IMR-90 (cell line): ENCODE results near the gene DNAJC30. TPM values are rescaled to one million over a fixed set of nuclear protein-coding genes. Genes with fewer than 3 reads are reported as not detected.

ENCODE experiments used
- ATAC-seq: fragments of 200-7000 bp; cut with Tn5 transposase; 2 replicates; pipeline ENCODE4 v1.9.1; 2020; ENCODE audit warnings: low read depth, mild to moderate bottlenecking, moderate library complexity
- BruUV-seq: library from RNA; stranded (reverse); fragments of 400-500 nt; replicated peaks from 2 replicates; lab custom pipeline; 2021; lab: Mats Ljungman, UMichigan
- CTCF ChIA-PET: fragments of 300-600 bp; formaldehyde crosslinking; extraction: SDS; loops from one replicate; lab custom pipeline; 2021; ENCODE audit warnings: antibody characterized with exemption; lab: Yijun Ruan, JAX
- POLR2A ChIA-PET: fragments of 300-600 bp; sonication (Branson Sonifier 250); formaldehyde crosslinking; loops from one replicate; lab custom pipeline; 2022; ENCODE audit warnings: antibody characterized with exemption; ENCODE audit not compliant: unreplicated experiment; lab: Charles Lee
- DNase-seq: peaks from one replicate; pipeline ENCODE4 v3.0.0; 2013
- H2AFZ ChIP-seq: replicated peaks from 2 replicates; pipeline ENCODE3; 2013; ENCODE audit warnings: low read length, mild to moderate bottlenecking; ENCODE audit not compliant: poor library complexity
- H2AK5ac ChIP-seq: 2 replicates; pipeline ENCODE4 v1.6.1; 2013; ENCODE audit warnings: low read depth, low read length, inconsistent platforms
- H2AK9ac ChIP-seq: replicated peaks from 2 replicates; pipeline ENCODE3; 2013; ENCODE audit warnings: mild to moderate bottlenecking, low read depth, low read length, moderate library complexity; ENCODE audit not compliant: poor library complexity
- H2BK120ac ChIP-seq: 2 replicates; pipeline ENCODE4 v1.6.1; 2013; ENCODE audit warnings: low read depth, low read length, inconsistent platforms
- H2BK15ac ChIP-seq: 3 replicates; pipeline ENCODE4 v1.6.1; 2013; ENCODE audit warnings: low read depth, low read length, inconsistent platforms
- H2BK20ac ChIP-seq: 2 replicates; pipeline ENCODE4 v1.6.1; 2013; ENCODE audit warnings: low read depth, mild to moderate bottlenecking, inconsistent platforms, low read length, moderate library complexity
- H2BK5ac ChIP-seq: 2 replicates; pipeline ENCODE4 v1.6.1; 2013; ENCODE audit warnings: mild to moderate bottlenecking, low read depth, low read length, inconsistent platforms; ENCODE audit not compliant: poor library complexity, severe bottlenecking
- H3K14ac ChIP-seq: replicated peaks from 2 replicates; pipeline ENCODE4 v1.6.1; 2013; ENCODE audit warnings: low read depth, low read length, inconsistent platforms
- H3K18ac ChIP-seq: 2 replicates; pipeline ENCODE4 v1.6.1; 2013; ENCODE audit warnings: low read depth, low read length, control low read depth
- H3K23ac ChIP-seq: 2 replicates; pipeline ENCODE4 v1.6.1; 2013; ENCODE audit warnings: low read depth, low read length, inconsistent platforms
- H3K27ac ChIP-seq: 2 replicates; pipeline ENCODE4 v1.5.1; 2013; ENCODE audit warnings: mild to moderate bottlenecking, control low read depth, low read length; ENCODE audit not compliant: insufficient read depth
- H3K27me3 ChIP-seq: 2 replicates; pipeline ENCODE4 v1.6.1; 2013; ENCODE audit warnings: low read length; ENCODE audit not compliant: control insufficient read depth, insufficient read depth
- H3K36me3 ChIP-seq: 2 replicates; pipeline ENCODE4 v1.6.1; 2013; ENCODE audit warnings: low read length, mixed read lengths; ENCODE audit not compliant: control insufficient read depth, insufficient read depth
- H3K4ac ChIP-seq: 2 replicates; pipeline ENCODE4 v1.6.1; 2013; ENCODE audit warnings: low read depth, low read length, inconsistent platforms
- H3K4me1 ChIP-seq: 2 replicates; pipeline ENCODE4 v1.6.1; 2013; ENCODE audit warnings: low read length, mixed read lengths; ENCODE audit not compliant: control insufficient read depth, insufficient read depth
- H3K4me2 ChIP-seq: 2 replicates; pipeline ENCODE4 v1.6.1; 2013; ENCODE audit warnings: low read depth, mild to moderate bottlenecking, control low read depth, low read length, moderate library complexity
- H3K4me3 ChIP-seq: 2 replicates; pipeline ENCODE4 v1.5.1; 2013; ENCODE audit warnings: low read depth, mild to moderate bottlenecking, control low read depth, low read length, moderate library complexity; ENCODE audit not compliant: insufficient read depth
- H3K56ac ChIP-seq: 2 replicates; pipeline ENCODE4 v1.6.1; 2013; ENCODE audit warnings: low read length, inconsistent platforms; ENCODE audit not compliant: insufficient read depth; ENCODE audit errors: extremely low read depth
- H3K79me1 ChIP-seq, 2 experiments: 2 replicates each; pipeline ENCODE4 v1.6.1; 2013; ENCODE audit warnings: low read length in 2 of 2, inconsistent platforms in 1 of 2, low read depth in 1 of 2
- H3K9ac ChIP-seq: 2 replicates; pipeline ENCODE4 v1.6.1; 2013; ENCODE audit warnings: low read depth, low read length, control low read depth
- H3K9me1 ChIP-seq: 2 replicates; pipeline ENCODE4 v1.6.1; 2013; ENCODE audit warnings: low read length, inconsistent platforms; ENCODE audit not compliant: insufficient read depth
- H3K9me3 ChIP-seq: 2 replicates; pipeline ENCODE4 v1.6.1; 2013; ENCODE audit warnings: low read length; ENCODE audit not compliant: control insufficient read depth, insufficient read depth
- H4K20me1 ChIP-seq: 2 replicates; pipeline ENCODE4 v1.6.1; 2013; ENCODE audit warnings: low read length, inconsistent platforms; ENCODE audit not compliant: insufficient read depth
- H4K5ac ChIP-seq: 2 replicates; pipeline ENCODE4 v1.6.1; 2013; ENCODE audit warnings: mild to moderate bottlenecking, low read depth, low read length, control low read depth
- H4K8ac ChIP-seq, 2 experiments: 2 replicates each; pipeline ENCODE4 v1.6.1; 2013; ENCODE audit warnings: low read depth in 2 of 2, low read length in 2 of 2, control low read depth in 1 of 2, inconsistent platforms in 1 of 2
- H4K91ac ChIP-seq: 2 replicates; pipeline ENCODE4 v1.6.1; 2013; ENCODE audit warnings: low read depth, low read length, inconsistent platforms; ENCODE audit not compliant: insufficient read depth
- BHLHE40 ChIP-seq: fragments of 150-350 bp; IDR thresholded peaks from 2 replicates; pipeline ENCODE4 v1.6.1; 2016; ENCODE audit warnings: mild to moderate bottlenecking, low read depth, low read length
- CEBPB ChIP-seq: IDR thresholded peaks from 2 replicates; pipeline ENCODE4 v1.6.1; 2012; ENCODE audit warnings: low read depth, low read length, improper control_type of control experiment
- CHD1 ChIP-seq: IDR thresholded peaks from 2 replicates; pipeline ENCODE4 v1.6.1; 2012; ENCODE audit warnings: low read depth, low read length, improper control_type of control experiment
- CTCF ChIP-seq: conservative IDR thresholded peaks from 2 replicates; pipeline ENCODE4 v1.5.1; 2012; ENCODE audit warnings: mild to moderate bottlenecking, low read depth, low read length, improper control_type of control experiment
- FOS ChIP-seq: fragments of 150-350 bp; IDR thresholded peaks from 2 replicates; pipeline ENCODE4 v1.6.1; 2016; ENCODE audit warnings: low read depth, low read length
- MAFK ChIP-seq: IDR thresholded peaks from 2 replicates; pipeline ENCODE4 v1.6.1; 2012; ENCODE audit warnings: low read depth, low read length, improper control_type of control experiment
- MAZ ChIP-seq: IDR thresholded peaks from 2 replicates; pipeline ENCODE4 v1.6.1; 2012; ENCODE audit warnings: low read depth, mild to moderate bottlenecking, low read length, improper control_type of control experiment, moderate library complexity, borderline replicate concordance
- MXI1 ChIP-seq: IDR thresholded peaks from 2 replicates; pipeline ENCODE4 v1.6.1; 2012; ENCODE audit warnings: low read depth, mild to moderate bottlenecking, low read length, moderate library complexity, borderline replicate concordance
- NFE2L2 ChIP-seq: fragments of 150-350 bp; IDR thresholded peaks from 2 replicates; pipeline ENCODE4 v1.6.1; 2016; ENCODE audit warnings: low read depth, mild to moderate bottlenecking, low read length
- POLR2A ChIP-seq: IDR thresholded peaks from 2 replicates; pipeline ENCODE4 v1.6.1; 2012; ENCODE audit warnings: mild to moderate bottlenecking, low read depth, low read length
- RAD21 ChIP-seq: IDR thresholded peaks from 2 replicates; pipeline ENCODE4 v1.6.1; 2012; ENCODE audit warnings: low read length, improper control_type of control experiment
- RCOR1 ChIP-seq: IDR thresholded peaks from 2 replicates; pipeline ENCODE4 v1.6.1; 2012; ENCODE audit warnings: mild to moderate bottlenecking, low read length, improper control_type of control experiment; ENCODE audit not compliant: insufficient replicate concordance
- RFX5 ChIP-seq: IDR thresholded peaks from 2 replicates; pipeline ENCODE4 v1.8.0; 2012; ENCODE audit warnings: low read depth, mild to moderate bottlenecking, low read length, moderate library complexity
- SMC3 ChIP-seq: fragments of 150-350 bp; IDR thresholded peaks from 2 replicates; pipeline ENCODE4 v1.6.1; 2016; ENCODE audit warnings: low read depth, mild to moderate bottlenecking, antibody characterized with exemption, low read length, moderate library complexity
- USF2 ChIP-seq: fragments of 150-350 bp; IDR thresholded peaks from 2 replicates; pipeline ENCODE4 v1.6.1; 2017; ENCODE audit warnings: mild to moderate bottlenecking, antibody characterized with exemption, low read length, low read depth
- WGBS, 2 experiments: methylation state at CpG; one replicate each; pipeline versions ENCODE4 v1.1.5 to v1.1.7; 2013; ENCODE audit warnings: missing lambda C conversion rate in 2 of 2; ENCODE audit not compliant: insufficient read length in 1 of 2; ENCODE audit errors: extremely low coverage in 2 of 2; 5-methylcytosine and 5-hydroxymethylcytosine counted together
- dilution Hi-C: fragments of 300-500 bp; cut with HindIII; formaldehyde crosslinking; loops from one replicate; pipeline ENCODE4 v1.14.3; 2018; ENCODE audit warnings: low sequenced_read_pairs; ENCODE audit not compliant: unreplicated experiment
- in situ Hi-C: fragments of 300-500 bp; cut with MboI; formaldehyde crosslinking; loops from 3 replicates; pipeline ENCODE4 v1.14.3; 2019; ENCODE audit warnings: low sequenced_read_pairs, inconsistent platforms, mixed read lengths
- intact Hi-C: fragments of 100-400 bp; cut with micrococcal nuclease; formaldehyde crosslinking; loops from 2 replicates; pipeline ENCODE4 v1.10.0; 2022
- polyA plus RNA-seq, 3 experiments: library from polyadenylated mRNA; depleted of rRNA; stranded (reverse); fragments of >200 nt; gene quantifications; 2 replicates each; pipeline ENCODE4 v1.2.3, GENCODE V29; 2012; ENCODE audit warnings: low replicate concordance in 1 of 3
- total RNA-seq: library from RNA; depleted of rRNA; stranded (reverse); fragments of >200 nt; gene quantifications from 2 replicates; pipeline ENCODE4 v1.2.3, GENCODE V29; 2012

Gene DNAJC30
- total and polyA plus RNA-seq, 2 of the 4 experiments (the other 2 are of a cell fraction) = 1.6 to 9.0 TPM

GRCh38 chr7:73707045-73707631 lies 23.9 kb upstream of the DNAJC30 start:
- Histone ChIP-seq H4K20me1 (peaks cover 73% of the 10 kb centered on the region), H4K8ac (no peak overlapping the region), H3K79me1 (peaks cover 18 to 66% of the 10 kb centered on the region in 2 experiments), H2BK20ac (no peak overlapping the region), H3K27ac (no peak overlapping the region), H3K4me2 (no peak overlapping the region), H3K9me3 (no peaks in the 10 kb centered on the region), H2AK5ac (no peak overlapping the region), H3K56ac (no peak overlapping the region), H3K27me3 (no peaks in the 10 kb centered on the region), H3K14ac (no peak overlapping the region), H3K23ac (no peak overlapping the region), H2BK5ac (no peak overlapping the region), H3K4me3 (no peak overlapping the region), H3K4me1 (peaks cover 8% of the 10 kb centered on the region), H2AFZ (no peak overlapping the region), H3K36me3 (peaks cover 26% of the 10 kb centered on the region), H4K91ac (no peak overlapping the region), H2BK15ac (no peak overlapping the region), H3K18ac (no peak overlapping the region), H2BK120ac (no peak overlapping the region), H2AK9ac (peak overlapping the region; percentile 1), H3K9me1 (peaks cover 9% of the 10 kb centered on the region; the same call in 1 of the 2 replicates), H4K5ac (no peak overlapping the region), H3K9ac (no peak overlapping the region), H3K4ac (no peak overlapping the region)
- ATAC-seq = no peak
- dilution Hi-C loops = no loop called here
- no peak for DNase-seq
- no TSS peak for BruUV-seq
- WGBS, 2 experiments = 86% methylated on average over 5 of the region's 15 CpGs; no CpG with 5 or more reads in 1 of the 2 experiments
- in situ Hi-C loops = no loop called here
- CTCF ChIA-PET = no interaction called here
- intact Hi-C loops = no loop called here
- POLR2A ChIA-PET = no interaction called here
- TF ChIP-seq RAD21 = no peak
- TF ChIP-seq FOS = no peak
- no peak for TF ChIP-seq POLR2A
- no peak for TF ChIP-seq MXI1
- no peak for TF ChIP-seq CTCF
- no peak for TF ChIP-seq USF2
- no peak for TF ChIP-seq BHLHE40
- no peak for TF ChIP-seq RCOR1
- no peak for TF ChIP-seq CEBPB
- no peak for TF ChIP-seq CHD1
- TF ChIP-seq MAFK = no peak
- TF ChIP-seq NFE2L2 = no peak
- TF ChIP-seq SMC3 = no peak
- TF ChIP-seq MAZ = no peak
- no peak for TF ChIP-seq RFX5
